NCI-H2029 (cell line): ENCODE results near the gene PABPN1L.

ENCODE experiments used
- DNase-seq: peaks from one replicate; lab custom pipeline; 2025; lab: John Stamatoyannopoulos, UW

PABPN1L gene

DNA sequence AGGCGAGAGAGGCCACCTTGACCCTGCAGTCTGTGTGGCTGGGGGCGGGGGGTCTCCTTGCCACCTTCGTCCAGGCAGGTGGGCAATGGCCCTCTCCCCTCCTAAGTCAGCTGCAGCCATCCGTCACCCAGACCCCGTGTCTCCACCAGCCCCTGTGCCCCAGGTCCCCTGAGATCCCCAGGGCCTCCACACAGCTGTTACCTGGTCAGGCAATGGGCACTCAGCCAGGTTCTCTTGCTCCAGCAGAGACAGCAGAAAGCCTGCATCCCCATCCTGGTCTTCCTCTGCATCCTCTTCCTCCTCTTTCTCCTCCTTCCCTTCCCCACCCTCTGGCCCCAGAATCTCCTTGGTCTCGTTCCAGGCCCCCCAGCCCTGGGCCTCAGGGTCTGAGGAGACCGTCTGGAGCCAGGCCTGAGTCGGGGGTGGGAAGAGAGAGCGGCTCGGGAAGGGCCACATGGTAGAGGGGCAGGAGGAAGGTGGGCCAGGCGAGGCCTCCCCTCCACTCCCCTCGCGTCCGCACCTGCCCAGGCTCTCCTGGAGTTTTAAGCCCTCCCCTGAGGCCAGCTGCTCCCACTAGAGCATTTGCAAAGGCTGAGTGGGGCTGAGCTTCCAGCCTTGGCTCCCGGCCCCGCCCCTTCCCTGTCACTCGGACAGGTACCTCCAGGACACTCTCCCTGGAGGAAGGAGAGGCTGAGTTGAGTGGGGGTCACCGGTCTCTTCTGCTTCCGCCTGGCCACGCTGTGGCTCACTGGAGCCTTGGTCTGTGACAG, at the start of gene PABPN1L:
PABPN1L (minus strand) TSS at position 510 of the 770 bp plus-strand sequence; CDS start at position 456, 54 bp downstream.
- DNase-seq, result no peak

- no peak for DNase-seq
Measured at GRCh38 chr16:88915639-88916327, 49.3 kb upstream of the PABPN1L start.

DNA sequence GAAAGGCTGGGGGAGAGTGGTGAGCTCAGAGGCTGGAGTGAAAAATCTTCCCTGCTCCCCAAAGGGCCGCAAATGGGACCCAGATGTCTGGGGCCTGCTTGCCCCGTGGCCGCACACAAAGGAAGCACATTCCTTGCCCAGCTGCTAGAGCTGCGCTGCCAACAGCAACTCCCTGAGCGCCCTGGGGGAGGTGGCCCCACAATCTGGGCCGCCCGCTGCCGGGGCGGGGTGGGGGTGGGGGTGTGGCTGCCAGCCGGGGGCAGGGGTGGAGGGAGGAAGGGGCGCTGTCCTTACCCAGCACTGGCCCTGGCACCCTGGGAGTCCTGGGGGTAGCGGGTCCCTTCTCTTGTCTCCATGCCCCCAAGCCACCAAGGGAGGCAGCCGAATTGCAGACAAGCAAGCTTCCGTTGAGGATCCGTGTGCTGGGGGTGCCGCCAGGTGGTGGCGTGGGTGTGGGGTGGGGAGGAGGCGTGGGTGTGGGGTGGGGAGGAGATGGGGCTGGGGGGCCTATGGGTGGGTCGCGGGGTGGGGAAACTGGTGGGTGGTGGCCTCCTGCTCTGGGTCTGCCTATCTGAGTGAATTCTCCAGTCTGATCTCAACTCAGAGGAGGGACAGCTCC, 48.4 kb upstream of the PABPN1L start:
- no peak for DNase-seq

- no peak for DNase-seq
Measured at GRCh38 chr16:88913870-88914269, 47.4 kb upstream of the PABPN1L start.

GRCh38 chr16:88913001-88913612, 46.6 kb upstream of the PABPN1L start:
- no peak for DNase-seq

GRCh38 chr16:88912556-88912955, 46.1 kb upstream of the PABPN1L start:
- DNase-seq, result no peak

- no peak for DNase-seq
Measured at GRCh38 chr16:88911946-88912310, 45.5 kb upstream of the PABPN1L start.

- no peak for DNase-seq
Measured at GRCh38 chr16:88911136-88911945, 44.9 kb upstream of the PABPN1L start.

GRCh38 chr16:88910284-88911135, 44.0 kb upstream of the PABPN1L start:
- DNase-seq, result no peak

DNA sequence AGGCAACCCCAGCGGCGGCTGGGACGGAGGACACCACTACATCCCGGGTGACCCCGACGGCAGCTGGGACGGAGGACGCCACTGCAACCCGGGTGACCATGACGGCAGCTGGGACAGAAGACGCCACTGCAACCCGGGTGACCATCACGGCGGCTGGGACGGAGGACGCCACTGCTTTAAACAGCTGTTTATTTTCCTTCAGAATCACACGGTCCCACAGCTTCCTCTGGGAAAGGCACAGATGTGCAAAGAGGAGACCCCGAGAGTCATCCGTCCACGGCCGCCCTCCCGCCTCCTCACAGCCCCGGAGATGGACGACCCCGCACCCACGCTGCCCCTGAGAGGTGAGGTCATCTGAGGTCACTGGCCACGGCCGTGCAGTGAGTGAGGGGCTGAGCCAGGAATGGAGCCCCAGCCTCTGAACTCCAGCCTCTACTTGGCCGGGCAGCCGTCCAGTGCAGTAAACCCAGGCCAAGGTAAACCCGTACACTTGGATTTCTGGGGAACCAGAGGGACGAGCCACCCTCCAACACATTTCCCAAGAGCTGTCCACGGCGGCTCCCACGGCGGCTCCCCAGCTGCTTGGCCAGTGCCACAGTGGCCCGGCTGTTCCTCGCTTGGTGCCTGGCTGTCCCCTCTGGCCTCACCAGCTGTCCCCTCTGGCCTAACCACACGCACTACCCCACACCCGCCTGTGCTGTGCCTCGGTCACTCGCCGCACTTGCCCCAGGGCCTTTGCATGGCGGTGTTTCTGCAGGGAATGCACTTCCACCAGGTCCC, 43.2 kb upstream of the PABPN1L start:
- DNase-seq, result no peak

DNA sequence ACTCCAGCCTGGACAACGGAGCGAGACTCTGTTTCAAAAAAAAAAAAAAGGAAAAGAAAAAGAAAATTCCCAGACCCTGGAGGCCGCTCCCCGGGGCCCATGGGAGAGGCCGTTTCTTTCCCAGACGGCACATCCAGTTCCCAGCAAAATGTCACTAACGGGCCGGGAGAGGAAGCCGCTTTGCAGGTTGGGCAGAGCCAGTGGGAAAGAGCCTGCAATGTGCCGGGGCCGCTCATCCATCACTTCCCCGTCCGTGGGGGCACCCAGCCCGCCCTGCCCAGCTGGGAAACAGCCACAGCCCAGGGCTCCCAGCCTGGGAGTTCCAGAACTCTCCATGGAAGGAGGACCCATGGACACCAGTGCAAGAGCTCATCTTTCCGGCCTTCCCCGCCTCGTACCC, 41.8 kb upstream of the PABPN1L start:
- no peak for DNase-seq

GRCh38 chr16:88907768-88908167, 41.3 kb upstream of the PABPN1L start:
- no peak for DNase-seq

DNA sequence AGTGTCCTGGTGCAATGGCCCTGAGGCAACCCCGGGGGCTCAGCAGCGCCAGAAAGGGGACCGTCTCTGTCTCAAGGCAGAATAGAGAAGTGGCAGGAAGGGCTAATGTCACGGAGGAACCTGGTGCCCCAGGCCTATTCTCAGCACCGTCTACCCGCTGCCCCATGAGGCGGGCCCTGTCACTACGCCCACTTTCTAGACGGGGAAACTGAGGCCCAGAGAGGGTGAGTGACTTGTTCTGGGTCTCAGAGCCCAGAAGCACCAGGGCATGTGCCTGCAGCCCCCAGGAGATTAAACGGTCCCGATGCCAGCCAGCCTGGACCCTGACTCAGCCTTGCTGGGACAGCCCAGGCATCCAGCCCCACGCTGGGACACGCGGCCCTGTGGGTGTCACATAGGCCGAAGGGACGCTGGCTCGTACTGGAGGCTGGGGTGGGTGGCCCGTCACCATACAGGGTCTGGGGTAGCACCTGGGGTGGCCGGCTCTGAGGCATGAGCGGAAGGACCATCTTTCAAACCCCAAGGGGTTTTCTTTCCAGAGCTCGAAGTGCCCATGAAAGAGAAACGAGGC, 40.2 kb upstream of the PABPN1L start:
- DNase-seq, result no peak

- no peak for DNase-seq
Measured at GRCh38 chr16:88906020-88906419, 39.6 kb upstream of the PABPN1L start.

DNA sequence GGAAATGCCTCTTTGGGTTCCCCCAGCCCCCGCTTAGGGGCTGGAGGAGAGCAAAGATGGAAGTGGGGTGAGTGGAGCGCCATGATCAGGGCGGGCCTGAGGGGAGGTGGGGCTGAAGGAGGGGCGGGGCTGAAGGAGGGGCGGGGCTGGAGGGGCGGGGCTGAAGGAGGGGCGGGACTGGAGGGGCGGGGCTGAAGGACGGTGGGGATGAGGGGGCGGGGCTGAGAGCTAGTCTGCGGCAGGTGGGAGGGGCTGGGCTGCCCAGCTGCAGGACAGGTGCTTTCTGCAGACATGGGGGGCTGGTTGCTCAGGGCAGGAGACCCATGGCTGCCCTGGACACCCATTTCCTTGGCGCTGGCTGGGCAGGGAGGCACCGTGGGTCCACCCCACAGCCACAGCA, 39.1 kb upstream of the PABPN1L start:
- DNase-seq, result no peak

GRCh38 chr16:88904676-88905365, 38.4 kb upstream of the PABPN1L start:
- DNase-seq, result no peak

- DNase-seq, result no peak
Measured at GRCh38 chr16:88903267-88903666, 36.8 kb upstream of the PABPN1L start.

DNA sequence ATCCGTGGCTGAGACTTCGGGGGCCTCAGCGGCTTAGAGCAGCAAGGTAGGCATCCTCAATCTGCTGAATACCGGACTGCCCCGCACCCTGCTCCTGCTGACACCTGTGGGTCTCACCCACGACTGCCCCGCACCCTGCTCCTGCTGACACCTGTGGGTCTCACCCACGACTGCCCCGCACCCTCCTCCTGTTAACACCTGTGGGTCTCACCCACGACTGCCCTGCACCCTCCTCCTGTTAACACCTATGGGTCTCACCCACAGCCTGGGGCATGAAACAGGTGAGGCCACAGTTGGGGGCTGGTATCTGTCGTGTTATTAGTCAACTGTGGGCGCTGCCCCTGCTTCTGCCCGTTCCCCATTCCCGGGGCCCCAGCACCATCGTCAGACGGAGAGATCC, 36.3 kb upstream of the PABPN1L start:
- no peak for DNase-seq

DNA sequence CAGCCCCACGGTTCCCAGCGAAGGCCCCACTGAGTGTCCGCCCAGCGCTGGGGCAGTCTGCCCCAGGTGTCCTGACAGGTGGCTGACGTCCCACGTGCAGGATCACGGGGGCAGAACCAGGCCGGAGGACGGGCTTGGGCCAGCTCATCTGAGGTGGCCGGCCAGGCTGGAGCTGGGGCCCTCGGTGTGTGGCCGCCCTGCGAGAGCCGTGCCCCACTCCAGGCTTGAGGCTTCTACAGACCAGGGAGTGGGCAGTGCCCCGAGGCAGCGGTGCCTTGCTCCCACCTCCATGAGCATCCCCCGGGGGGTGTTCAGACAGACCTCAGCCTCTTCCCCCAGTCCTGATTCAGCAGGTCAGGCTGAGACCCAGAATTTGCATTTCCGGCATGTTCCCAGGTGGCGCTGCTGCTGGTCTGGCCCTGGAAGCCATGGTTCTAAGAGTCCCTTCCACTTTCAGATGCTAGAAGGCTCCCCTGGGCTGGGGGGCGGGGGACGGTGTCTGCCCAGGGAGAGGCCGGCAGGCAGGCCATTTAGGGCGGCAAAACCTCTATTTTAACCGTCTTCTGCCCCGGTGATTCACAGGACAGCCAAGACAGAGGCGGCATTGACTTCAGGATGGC, 35.4 kb upstream of the PABPN1L start:
- DNase-seq, result no peak
